DOHH2 (cell line): ENCODE results near the gene LCA5L.

Source experiments
- EZH2phosphoT487 ChIP-seq: fragments of 200-600 bp; sonication (generic); IDR thresholded peaks from 2 replicates; pipeline ENCODE4 v1.6.1; 2017; ENCODE audit warnings: borderline replicate concordance, mild to moderate bottlenecking, antibody characterized with exemption, low read length, moderate library complexity, mixed read lengths
- TF ChIP-seq, protein P1 (sequence below): fragments of 200-600 bp; sonication (generic); IDR thresholded peaks from one replicate; pipeline ENCODE4 v1.5.1; 2014; ENCODE audit warnings: antibody characterized with exemption, mild to moderate bottlenecking, low read depth, low read length; ENCODE audit not compliant: poor library complexity, severe bottlenecking

DNA sequence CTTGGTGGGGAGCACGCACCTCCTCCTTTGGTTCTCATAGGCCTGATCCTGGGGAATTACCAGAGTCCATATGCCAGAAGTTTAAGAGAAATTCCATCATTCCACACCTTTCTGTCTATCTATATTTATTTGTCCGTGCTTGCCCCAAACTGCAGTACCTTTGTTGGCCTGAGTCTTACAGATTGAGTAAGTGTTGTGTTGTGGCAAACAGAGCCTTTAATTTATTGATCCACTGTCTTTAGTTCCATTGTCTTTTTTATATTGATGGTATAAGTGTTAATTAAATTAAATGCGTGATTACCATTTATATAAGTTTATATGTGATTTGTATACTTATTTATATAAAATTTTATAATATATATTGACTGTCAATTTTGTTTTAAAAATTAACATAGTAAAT, 11.1 kb upstream of the LCA5L start:
- TF ChIP-seq, protein P1, sequence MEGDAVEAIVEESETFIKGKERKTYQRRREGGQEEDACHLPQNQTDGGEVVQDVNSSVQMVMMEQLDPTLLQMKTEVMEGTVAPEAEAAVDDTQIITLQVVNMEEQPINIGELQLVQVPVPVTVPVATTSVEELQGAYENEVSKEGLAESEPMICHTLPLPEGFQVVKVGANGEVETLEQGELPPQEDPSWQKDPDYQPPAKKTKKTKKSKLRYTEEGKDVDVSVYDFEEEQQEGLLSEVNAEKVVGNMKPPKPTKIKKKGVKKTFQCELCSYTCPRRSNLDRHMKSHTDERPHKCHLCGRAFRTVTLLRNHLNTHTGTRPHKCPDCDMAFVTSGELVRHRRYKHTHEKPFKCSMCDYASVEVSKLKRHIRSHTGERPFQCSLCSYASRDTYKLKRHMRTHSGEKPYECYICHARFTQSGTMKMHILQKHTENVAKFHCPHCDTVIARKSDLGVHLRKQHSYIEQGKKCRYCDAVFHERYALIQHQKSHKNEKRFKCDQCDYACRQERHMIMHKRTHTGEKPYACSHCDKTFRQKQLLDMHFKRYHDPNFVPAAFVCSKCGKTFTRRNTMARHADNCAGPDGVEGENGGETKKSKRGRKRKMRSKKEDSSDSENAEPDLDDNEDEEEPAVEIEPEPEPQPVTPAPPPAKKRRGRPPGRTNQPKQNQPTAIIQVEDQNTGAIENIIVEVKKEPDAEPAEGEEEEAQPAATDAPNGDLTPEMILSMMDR, result no peak
- TF ChIP-seq EZH2phosphoT487, result no peak
